ENCODE results near the gene RCAN2.

RCAN2 gene

DNA sequence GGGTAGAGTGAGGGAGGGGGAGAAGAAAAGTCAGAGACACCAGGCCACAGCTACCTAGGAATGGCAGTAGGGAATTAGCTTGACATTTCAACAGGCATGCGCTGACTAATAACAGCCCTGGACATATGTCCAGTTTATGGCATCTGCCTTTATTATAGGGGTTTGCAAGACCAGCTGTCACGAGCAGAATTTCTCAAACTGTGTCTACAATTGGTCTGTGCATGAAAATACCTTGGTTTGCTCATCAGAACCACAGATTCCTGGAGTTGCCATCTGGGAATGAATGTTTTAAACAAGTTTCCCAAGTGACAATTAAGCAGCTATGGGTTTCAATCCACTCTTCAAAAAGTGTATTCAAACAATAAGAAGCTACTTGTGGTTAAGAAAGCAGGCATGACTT lies 210.1 kb downstream of the RCAN2 start:
- H3K4me3 ChIP-seq (ENCODE audit: low read depth, low read length) = no peak overlapping the region
- TF ChIP-seq, protein P1, sequence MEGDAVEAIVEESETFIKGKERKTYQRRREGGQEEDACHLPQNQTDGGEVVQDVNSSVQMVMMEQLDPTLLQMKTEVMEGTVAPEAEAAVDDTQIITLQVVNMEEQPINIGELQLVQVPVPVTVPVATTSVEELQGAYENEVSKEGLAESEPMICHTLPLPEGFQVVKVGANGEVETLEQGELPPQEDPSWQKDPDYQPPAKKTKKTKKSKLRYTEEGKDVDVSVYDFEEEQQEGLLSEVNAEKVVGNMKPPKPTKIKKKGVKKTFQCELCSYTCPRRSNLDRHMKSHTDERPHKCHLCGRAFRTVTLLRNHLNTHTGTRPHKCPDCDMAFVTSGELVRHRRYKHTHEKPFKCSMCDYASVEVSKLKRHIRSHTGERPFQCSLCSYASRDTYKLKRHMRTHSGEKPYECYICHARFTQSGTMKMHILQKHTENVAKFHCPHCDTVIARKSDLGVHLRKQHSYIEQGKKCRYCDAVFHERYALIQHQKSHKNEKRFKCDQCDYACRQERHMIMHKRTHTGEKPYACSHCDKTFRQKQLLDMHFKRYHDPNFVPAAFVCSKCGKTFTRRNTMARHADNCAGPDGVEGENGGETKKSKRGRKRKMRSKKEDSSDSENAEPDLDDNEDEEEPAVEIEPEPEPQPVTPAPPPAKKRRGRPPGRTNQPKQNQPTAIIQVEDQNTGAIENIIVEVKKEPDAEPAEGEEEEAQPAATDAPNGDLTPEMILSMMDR (IDR thresholded peaks at IDR 0.05; ENCODE audit: low read depth, low read length) = no peak

DNA sequence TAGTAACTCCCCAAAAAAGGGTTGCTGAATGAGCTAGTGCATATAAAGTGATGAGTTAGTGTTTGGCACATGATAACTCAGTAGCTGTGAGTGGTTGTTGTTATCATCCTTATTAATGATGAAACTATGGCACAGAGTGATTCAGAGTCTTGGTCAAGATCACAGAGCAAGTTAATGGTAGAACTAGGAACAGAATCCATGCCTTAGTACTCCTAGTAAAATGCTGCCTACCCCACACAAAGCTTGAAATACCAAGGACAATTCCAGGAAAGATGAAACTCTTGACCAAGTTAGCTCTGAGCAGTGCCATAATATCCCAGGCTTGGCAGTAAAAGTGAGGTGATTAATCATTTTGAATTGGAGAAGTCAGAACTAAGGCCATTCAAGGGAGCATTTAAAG lies 211.4 kb downstream of the RCAN2 start:
- H3K4me3 ChIP-seq (ENCODE audit: low read depth, low read length) = no peak overlapping the region
- TF ChIP-seq, protein P1 (IDR thresholded peaks at IDR 0.05; ENCODE audit: low read depth, low read length) = no peak

DNA sequence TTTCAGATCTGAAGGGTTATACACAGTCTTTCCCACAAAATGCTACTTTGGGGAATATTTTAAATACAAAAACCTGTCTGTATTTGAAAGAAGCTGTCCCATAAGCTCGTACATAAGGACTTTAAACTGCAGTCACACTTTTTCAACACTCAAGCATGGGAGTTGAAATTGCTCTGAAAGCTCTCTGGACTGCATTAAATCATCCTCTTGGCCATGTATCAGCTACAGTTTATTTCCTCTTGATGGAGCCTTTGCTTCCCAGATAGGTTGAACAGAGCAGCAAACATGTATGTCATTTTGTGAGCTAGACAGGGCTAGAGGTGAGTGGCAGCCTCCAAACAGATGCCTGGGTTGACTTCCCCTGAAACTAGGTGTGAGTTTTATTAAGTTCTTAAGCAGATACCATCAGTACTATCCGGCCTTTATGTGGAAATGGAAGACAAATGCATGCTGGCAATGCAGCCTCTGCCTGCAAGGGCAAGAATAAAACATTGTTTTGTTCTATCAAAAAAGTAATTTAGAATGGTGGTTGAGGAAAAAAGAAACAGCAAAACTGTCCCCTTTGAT lies 214.6 kb downstream of the RCAN2 start:
- TF ChIP-seq, protein P1 (IDR thresholded peaks at IDR 0.05; ENCODE audit: low read depth, low read length) = no peak

DNA sequence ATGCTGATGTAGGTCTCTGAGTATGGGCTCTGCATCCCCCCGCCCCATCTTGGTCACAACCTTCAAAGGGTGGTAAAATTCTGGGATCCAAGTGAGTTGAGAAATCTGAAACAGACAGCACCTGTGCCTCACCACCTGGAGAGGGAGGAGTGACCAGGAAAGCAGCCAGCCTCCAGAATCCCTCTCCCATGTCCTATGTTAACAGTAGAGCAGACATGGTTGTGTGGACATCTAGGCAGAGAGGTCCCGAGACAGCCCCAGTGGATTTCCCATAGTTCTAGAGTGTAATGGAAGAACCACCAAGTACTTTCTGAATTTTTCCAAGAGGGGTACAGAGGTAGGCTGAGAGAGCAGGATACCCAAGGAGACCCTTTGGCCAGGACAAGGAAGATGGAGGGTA lies 216.7 kb downstream of the RCAN2 start:
- TF ChIP-seq, protein P1 (IDR thresholded peaks at IDR 0.05; ENCODE audit: low read depth, low read length) = no peak
- no peak overlapping the region for H3K4me3 ChIP-seq (ENCODE audit: low read depth, low read length)

More for the DNA sequence above, 214.6 kb downstream of the RCAN2 start:
- no peak overlapping the region for H3K4me3 ChIP-seq (ENCODE audit: low read depth, low read length)

GRCh38 chr6:46273911-46274310 lies 217.3 kb downstream of the RCAN2 start:
- H3K4me3 ChIP-seq (ENCODE audit: low read depth, low read length) = no peak overlapping the region
- TF ChIP-seq, protein P1 (IDR thresholded peaks at IDR 0.05; ENCODE audit: low read depth, low read length) = no peak

DNA sequence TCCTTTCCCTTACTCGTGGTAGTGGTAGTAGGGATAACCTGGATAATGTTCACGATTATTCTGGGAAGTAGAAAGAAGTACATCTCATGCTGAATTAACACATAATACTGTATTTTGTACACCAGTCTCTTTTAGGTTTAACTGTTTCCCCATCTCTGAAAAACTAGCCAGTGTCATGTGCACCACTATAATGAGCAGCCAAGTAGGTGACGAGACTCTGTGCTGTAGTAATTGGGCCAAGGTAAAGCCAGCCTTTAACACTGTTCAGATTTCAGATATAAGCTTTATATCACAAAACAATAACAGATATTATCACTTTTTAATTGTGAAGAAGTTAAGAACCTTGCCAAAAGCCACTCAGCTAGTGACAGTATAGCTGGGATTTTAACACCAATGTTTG lies 219.5 kb downstream of the RCAN2 start:
- TF ChIP-seq, protein P1 (IDR thresholded peaks at IDR 0.05; ENCODE audit: low read depth, low read length) = no peak
- H3K4me3 ChIP-seq (ENCODE audit: low read depth, low read length) = no peak overlapping the region

DNA sequence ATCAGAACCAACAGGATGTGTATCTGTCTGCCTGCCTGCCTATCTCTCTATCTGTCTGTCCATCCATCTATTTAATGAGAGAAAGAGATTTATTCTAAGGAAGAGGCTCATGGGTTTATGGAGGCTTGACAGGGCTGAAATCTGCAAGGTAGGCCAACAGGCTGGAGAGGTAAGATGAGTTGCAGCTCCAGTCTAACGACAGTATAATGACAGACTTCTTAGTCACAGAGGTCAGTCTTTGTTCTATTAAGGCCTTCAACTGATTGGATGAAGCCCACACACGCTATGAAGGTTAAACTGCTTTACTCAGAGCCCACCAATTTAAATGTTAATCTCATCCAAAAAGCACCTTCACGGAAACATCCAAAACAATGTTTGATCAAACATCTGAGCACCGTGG lies 220.1 kb downstream of the RCAN2 start:
- H3K4me3 ChIP-seq (ENCODE audit: low read depth, low read length) = no peak overlapping the region
- TF ChIP-seq, protein P1 (IDR thresholded peaks at IDR 0.05; ENCODE audit: low read depth, low read length) = no peak
